Fibroblast of lung (primary cell): ENCODE measurements around the gene POLR2B. TPM values are rescaled to one million over a fixed set of nuclear protein-coding genes. Genes with fewer than 3 reads are reported as not detected.
"Not testable (repeated sequence)": the region's sequence is repeated elsewhere in the genome, so short reads cannot be mapped to it uniquely, and the experiment has no call there.

Experiments
- DNase-seq, 2 donors: peaks; one replicate each; pipeline versions ENCODE4 v3.0.0 to v3.0.0-alpha.2; 2010; ENCODE audit warnings: low read depth in 2 of 2
- H2AFZ ChIP-seq: 2 replicates; pipeline ENCODE4 v1.5.1; 2012; ENCODE audit warnings: low read length, control low read depth, inconsistent platforms
- H3K27ac ChIP-seq: 2 replicates; pipeline ENCODE4 v1.5.1; 2011; ENCODE audit warnings: low read length, control low read depth; ENCODE audit not compliant: insufficient read depth
- H3K27me3 ChIP-seq: 2 replicates; pipeline ENCODE4 v1.5.1; 2011; ENCODE audit warnings: mild to moderate bottlenecking, low read length; ENCODE audit not compliant: control insufficient read depth, insufficient read depth
- H3K36me3 ChIP-seq: 2 replicates; pipeline ENCODE4 v1.5.1; 2011; ENCODE audit warnings: low read length; ENCODE audit not compliant: control insufficient read depth, insufficient read depth
- H3K4me1 ChIP-seq: 2 replicates; pipeline ENCODE4 v1.5.1; 2011; ENCODE audit warnings: low read length; ENCODE audit not compliant: control insufficient read depth, insufficient read depth; ENCODE audit errors: extremely low read depth
- H3K4me2 ChIP-seq: 2 replicates; pipeline ENCODE4 v1.5.1; 2011; ENCODE audit warnings: low read length, control low read depth; ENCODE audit not compliant: insufficient read depth; ENCODE audit errors: extremely low read depth
- H3K4me3 ChIP-seq, 4 experiments: fragments of 200-600 bp in 1 of 4; sonication (generic) in 1 of 4; replicated peaks in 1 of 4; 2 replicates each; pipeline ENCODE4 v1.5.1; 2011 to 2016; ENCODE audit warnings: low read length in 4 of 4, low read depth in 3 of 4, mild to moderate bottlenecking in 3 of 4, control low read depth in 2 of 4, inconsistent platforms in 1 of 4, mixed read lengths in 1 of 4; ENCODE audit not compliant: insufficient read depth in 1 of 4; ENCODE audit errors: control extremely low read depth in 1 of 4
- H3K79me2 ChIP-seq: 2 replicates; pipeline ENCODE4 v1.5.1; 2012; ENCODE audit warnings: mild to moderate bottlenecking, low read length, inconsistent platforms; ENCODE audit not compliant: control insufficient read depth, insufficient read depth
- H3K9ac ChIP-seq: 2 replicates; pipeline ENCODE4 v1.5.1; 2011; ENCODE audit warnings: mild to moderate bottlenecking, low read length, control low read depth; ENCODE audit not compliant: insufficient read depth
- H3K9me3 ChIP-seq: 2 replicates; pipeline ENCODE4 v1.5.1; 2012; ENCODE audit warnings: low read depth, low read length; ENCODE audit not compliant: control insufficient read depth, insufficient read depth
- H4K20me1 ChIP-seq: 2 replicates; pipeline ENCODE4 v1.5.1; 2011; ENCODE audit warnings: low read length; ENCODE audit not compliant: control insufficient read depth, insufficient read depth; ENCODE audit errors: extremely low read depth
- EZH2 ChIP-seq: IDR thresholded peaks from 2 replicates; pipeline ENCODE4 v1.5.1; 2012; ENCODE audit warnings: low read length, control low read depth, mild to moderate bottlenecking; ENCODE audit errors: missing control alignments
- polyA plus RNA-seq, 2 donors: library from polyadenylated mRNA; depleted of rRNA in 1 of 2; stranded (reverse) in 1 of 2; unstranded in 1 of 2; fragments of >200 nt; gene quantifications; 2 replicates each; pipeline ENCODE4 v1.2.1, GENCODE V29; 2011 to 2012; ENCODE audit warnings: missing spikeins in 1 of 2
- total RNA-seq: library from RNA; depleted of rRNA; stranded (reverse); fragments of >200 nt; gene quantifications from 2 replicates; pipeline ENCODE4 v1.2.1, GENCODE V29; 2014
- TF ChIP-seq, protein P1 (sequence below), 2 donors: IDR thresholded peaks in 1 of 2; conservative IDR thresholded peaks in 1 of 2; 1 replicate in 1 of 2; 2 replicates in 1 of 2; pipeline ENCODE4 v1.5.1; 2011 to 2012; ENCODE audit warnings: low read length in 2 of 2, control low read depth in 1 of 2, inconsistent platforms in 1 of 2, low read depth in 1 of 2, mild to moderate bottlenecking in 1 of 2

POLR2B gene
- total and polyA plus RNA-seq, 2 donors (not counting 1 experiment from before 2014, with no cell fraction given): 104 to 105 TPM

DNA sequence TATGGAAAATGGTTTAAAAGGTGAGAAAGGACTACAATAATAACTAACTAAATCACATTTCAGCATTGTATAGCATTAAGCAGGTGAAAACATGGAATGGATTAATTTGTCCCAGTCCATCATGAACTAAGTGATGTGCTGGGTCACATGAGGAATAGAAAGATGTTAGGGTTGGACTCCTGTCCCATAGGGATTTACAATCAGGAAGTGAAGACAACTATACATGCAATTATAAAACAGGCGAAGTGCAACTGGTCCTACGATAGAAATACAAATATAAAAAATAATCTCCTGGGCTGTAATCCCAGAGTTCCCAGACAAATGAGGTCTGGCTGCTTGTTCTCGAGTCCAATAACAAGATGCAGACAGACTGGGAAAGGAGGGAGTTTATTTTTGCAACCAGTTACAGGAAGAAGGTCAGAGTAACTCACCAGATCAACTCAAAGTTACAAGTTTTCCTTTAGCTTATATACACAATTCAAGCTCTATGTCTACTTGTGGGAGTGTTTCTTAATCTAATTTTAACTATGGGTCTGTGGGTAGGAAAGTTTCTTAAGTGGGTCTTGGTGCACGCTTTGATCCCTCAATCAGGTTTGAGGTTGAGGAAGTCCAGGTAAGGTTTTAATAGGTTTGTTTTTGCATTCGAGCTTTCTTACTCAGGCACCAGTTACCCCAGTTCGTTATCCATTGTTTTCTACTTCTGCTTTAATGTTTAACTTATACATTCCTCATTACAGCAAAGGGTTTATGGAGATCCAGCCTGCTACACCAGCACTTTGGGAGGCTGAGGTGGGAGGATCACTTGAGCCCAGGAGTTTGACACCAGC lies 81.4 kb downstream of the POLR2B start:
- Histone ChIP-seq H3K9ac (no peak overlapping the region), H3K79me2 (peaks cover 6% of the 10 kb centered on the region), H2AFZ (no peak overlapping the region), H4K20me1 (no peaks in the 10 kb centered on the region), H3K27me3 (no peaks in the 10 kb centered on the region), H3K27ac (no peak overlapping the region), H3K9me3 (no peaks in the 10 kb centered on the region), H3K4me1 (peaks cover 11% of the 10 kb centered on the region), H3K36me3 (no peaks in the 10 kb centered on the region), H3K4me3 (no peak overlapping the region), H3K4me2 (no peak overlapping the region)
- no peak for DNase-seq
- TF ChIP-seq, protein P1, sequence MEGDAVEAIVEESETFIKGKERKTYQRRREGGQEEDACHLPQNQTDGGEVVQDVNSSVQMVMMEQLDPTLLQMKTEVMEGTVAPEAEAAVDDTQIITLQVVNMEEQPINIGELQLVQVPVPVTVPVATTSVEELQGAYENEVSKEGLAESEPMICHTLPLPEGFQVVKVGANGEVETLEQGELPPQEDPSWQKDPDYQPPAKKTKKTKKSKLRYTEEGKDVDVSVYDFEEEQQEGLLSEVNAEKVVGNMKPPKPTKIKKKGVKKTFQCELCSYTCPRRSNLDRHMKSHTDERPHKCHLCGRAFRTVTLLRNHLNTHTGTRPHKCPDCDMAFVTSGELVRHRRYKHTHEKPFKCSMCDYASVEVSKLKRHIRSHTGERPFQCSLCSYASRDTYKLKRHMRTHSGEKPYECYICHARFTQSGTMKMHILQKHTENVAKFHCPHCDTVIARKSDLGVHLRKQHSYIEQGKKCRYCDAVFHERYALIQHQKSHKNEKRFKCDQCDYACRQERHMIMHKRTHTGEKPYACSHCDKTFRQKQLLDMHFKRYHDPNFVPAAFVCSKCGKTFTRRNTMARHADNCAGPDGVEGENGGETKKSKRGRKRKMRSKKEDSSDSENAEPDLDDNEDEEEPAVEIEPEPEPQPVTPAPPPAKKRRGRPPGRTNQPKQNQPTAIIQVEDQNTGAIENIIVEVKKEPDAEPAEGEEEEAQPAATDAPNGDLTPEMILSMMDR (conservative IDR thresholded peaks at IDR 0.05 in 1 of 2, IDR thresholded peaks at IDR 0.05 in 1 of 2; ENCODE audit: low read depth in 1 of 2, low read length in 2 of 2): no peak

- H2AFZ ChIP-seq, H3K36me3 ChIP-seq, H3K79me2 ChIP-seq, DNase-seq, H3K27me3 ChIP-seq, H3K9ac ChIP-seq, H3K4me2 ChIP-seq, H3K9me3 ChIP-seq, H3K27ac ChIP-seq, H3K4me3 ChIP-seq, H4K20me1 ChIP-seq: not testable (repeated sequence)
- H3K4me1 ChIP-seq: peaks cover 14% of the 10 kb centered on the region
Observed at GRCh38 chr4:57060717-57061067, 82.0 kb downstream of the POLR2B start.

GRCh38 chr4:57061395-57061794 lies 82.7 kb downstream of the POLR2B start:
- Histone ChIP-seq H3K4me1 (peaks cover 17% of the 10 kb centered on the region), H3K9ac (no peak overlapping the region), H3K4me3 (no peak overlapping the region), H3K36me3 (no peaks in the 10 kb centered on the region), H3K27me3 (no peaks in the 10 kb centered on the region), H3K4me2 (no peak overlapping the region), H4K20me1 (no peaks in the 10 kb centered on the region), H3K79me2 (peaks cover 6% of the 10 kb centered on the region), H2AFZ (no peak overlapping the region), H3K27ac (no peak overlapping the region), H3K9me3 (no peaks in the 10 kb centered on the region)
- no peak for TF ChIP-seq EZH2
- TF ChIP-seq, protein P1 (conservative IDR thresholded peaks at IDR 0.05 in 1 of 2, IDR thresholded peaks at IDR 0.05 in 1 of 2; ENCODE audit: low read depth in 1 of 2, low read length in 2 of 2): no peak
- DNase-seq: peak in 1 of 2 donors; percentile 77
